B cell (primary cell): Measurements from ENCODE around the gene YJEFN3.

ENCODE experiments used
- CTCF ChIP-seq: fragments of 200-600 bp; IDR thresholded peaks from one replicate; pipeline ENCODE4 v1.8.0; 2022; ENCODE audit warnings: antibody characterized with exemption, mild to moderate bottlenecking
- EZH2 ChIP-seq: IDR thresholded peaks from 2 replicates; pipeline ENCODE4 v1.6.1; 2012; ENCODE audit warnings: borderline replicate concordance, low read depth, mild to moderate bottlenecking, moderate library complexity, low read length; ENCODE audit not compliant: insufficient read depth, poor library complexity, severe bottlenecking

GRCh38 chr19:19550485-19550929 is 21.8 kb downstream of the YJEFN3 start:
- TF ChIP-seq CTCF (no peak), EZH2 (no peak)
